Measurements from ENCODE around the gene PCSK9.

GRCh38 chr1:55044617-55045397 lies 5.5 kb downstream of the PCSK9 start:
- TF ChIP-seq CTCF (IDR thresholded peaks at IDR 0.05) (no peak), POLR2A (IDR thresholded peaks at IDR 0.05) (no peak)

Data from thyroid gland (tissue), 4 donors.